Measurements from ENCODE around the gene ARHGAP27. TPM values are rescaled to one million over a fixed set of nuclear protein-coding genes. Genes with fewer than 3 reads are reported as not detected.

Gene ARHGAP27
- total RNA-seq, 1 donor from 2014 or later: 39.8 TPM

DNA sequence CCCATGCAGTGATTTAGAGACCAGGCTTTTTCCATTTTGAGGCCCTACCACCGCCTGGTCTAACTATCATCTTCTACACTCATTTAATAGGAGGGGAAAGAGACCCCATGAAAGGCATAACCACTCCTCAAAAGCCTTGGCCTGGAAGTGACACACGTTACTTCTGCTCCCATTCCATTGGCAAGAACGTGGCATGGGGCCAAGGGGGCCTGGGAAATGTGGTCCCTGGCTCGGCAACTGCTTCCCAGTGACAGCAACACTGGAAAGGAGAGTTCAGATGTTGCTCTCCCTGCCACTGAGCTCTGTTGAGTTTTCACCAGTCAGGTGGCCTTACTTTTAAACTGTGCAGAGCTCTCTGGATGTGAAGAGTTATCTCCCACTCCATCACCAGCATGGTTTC lies 70.7 kb downstream of the ARHGAP27 start:
- TF ChIP-seq, protein P1, sequence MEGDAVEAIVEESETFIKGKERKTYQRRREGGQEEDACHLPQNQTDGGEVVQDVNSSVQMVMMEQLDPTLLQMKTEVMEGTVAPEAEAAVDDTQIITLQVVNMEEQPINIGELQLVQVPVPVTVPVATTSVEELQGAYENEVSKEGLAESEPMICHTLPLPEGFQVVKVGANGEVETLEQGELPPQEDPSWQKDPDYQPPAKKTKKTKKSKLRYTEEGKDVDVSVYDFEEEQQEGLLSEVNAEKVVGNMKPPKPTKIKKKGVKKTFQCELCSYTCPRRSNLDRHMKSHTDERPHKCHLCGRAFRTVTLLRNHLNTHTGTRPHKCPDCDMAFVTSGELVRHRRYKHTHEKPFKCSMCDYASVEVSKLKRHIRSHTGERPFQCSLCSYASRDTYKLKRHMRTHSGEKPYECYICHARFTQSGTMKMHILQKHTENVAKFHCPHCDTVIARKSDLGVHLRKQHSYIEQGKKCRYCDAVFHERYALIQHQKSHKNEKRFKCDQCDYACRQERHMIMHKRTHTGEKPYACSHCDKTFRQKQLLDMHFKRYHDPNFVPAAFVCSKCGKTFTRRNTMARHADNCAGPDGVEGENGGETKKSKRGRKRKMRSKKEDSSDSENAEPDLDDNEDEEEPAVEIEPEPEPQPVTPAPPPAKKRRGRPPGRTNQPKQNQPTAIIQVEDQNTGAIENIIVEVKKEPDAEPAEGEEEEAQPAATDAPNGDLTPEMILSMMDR (conservative IDR thresholded peaks at IDR 0.05; ENCODE audit: low read depth, low read length): no peak
- DNase-seq (ENCODE audit: low read depth): no peak
- H3K4me3 ChIP-seq (ENCODE audit: low read depth, low read length): no peak overlapping the region

DNA sequence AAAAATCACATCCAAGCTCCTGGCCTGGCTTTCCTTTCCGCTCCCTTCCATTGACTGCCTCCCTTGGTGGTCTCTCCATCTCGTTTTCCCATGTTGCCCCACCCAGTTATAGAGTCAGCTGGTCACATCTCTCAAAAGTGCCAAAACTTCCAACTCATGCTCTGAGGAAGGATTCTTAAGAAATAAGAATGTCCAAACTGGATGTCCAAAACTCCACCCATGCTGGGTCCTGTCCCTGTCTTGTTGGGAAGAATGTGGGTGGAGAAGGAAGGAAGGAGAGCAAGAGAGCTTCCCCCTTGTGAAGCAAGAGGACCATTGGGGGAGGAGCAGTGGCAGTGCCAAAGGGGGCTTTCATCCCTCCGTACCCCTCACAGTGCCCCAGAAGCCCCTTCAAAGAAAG lies 71.2 kb downstream of the ARHGAP27 start:
- no peak overlapping the region for H3K4me3 ChIP-seq (ENCODE audit: low read depth, low read length)
- TF ChIP-seq, protein P1 (conservative IDR thresholded peaks at IDR 0.05; ENCODE audit: low read depth, low read length): no peak
- no peak for DNase-seq (ENCODE audit: low read depth)

DNA sequence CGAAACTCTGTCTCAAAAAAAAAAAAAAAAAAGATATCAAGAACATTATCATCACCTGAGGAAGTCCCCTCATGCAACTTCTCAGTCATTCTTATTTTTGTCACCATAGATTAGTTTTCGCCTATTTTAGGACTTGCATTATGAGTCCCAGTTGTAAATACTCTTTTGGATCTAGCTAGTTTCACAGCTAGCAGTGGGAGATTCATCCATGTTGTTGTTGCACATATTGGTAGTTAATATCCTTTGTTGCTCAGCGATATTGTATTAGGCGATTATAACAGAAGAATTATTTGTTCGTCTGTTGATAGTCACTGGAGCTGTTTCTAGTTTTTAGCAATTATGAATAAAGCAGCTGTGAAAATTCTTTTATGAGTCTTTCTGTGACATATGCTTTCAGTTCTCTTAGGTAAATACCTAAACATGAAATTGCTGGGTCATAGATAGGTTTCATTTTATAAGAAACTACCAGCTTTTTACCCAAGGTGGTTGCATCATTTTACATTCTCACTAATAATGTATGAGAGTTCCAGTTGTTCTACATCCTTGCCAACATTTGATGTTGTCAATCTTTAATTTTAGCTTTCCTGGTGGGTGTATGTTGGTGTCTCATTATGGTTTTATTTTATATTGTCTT lies 75.2 kb downstream of the ARHGAP27 start:
- H3K4me3 ChIP-seq (ENCODE audit: low read depth, low read length): no peak overlapping the region
- DNase-seq (ENCODE audit: low read depth): no peak
- TF ChIP-seq, protein P1 (conservative IDR thresholded peaks at IDR 0.05; ENCODE audit: low read depth, low read length): no peak

- H3K4me3 ChIP-seq (ENCODE audit: low read depth, low read length): no peak overlapping the region
- DNase-seq (ENCODE audit: low read depth): no peak
- TF ChIP-seq, protein P1 (conservative IDR thresholded peaks at IDR 0.05; ENCODE audit: low read depth, low read length): no peak
These were observed 77.6 kb downstream of the ARHGAP27 start for GRCh38 chr17:45355087-45355486.

DNA sequence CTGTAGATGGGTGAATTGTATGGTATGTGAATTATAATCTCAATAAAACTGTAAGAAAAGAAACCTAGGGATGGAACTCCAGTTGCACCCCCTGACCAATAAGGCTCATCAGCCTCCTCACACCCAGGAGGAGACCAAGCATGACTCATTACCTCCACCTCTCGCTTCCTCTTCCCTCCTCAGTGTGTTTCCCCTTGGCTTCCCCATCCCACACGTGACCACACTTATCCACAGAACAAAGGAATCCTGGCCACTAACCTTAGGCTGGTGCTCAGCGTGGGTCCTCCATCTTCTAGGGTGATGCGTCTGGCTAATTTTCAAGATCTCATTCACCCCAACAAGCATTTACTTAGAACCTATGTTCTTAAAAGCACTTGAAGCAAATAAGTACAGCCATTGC lies 79.6 kb downstream of the ARHGAP27 start:
- TF ChIP-seq, protein P1 (conservative IDR thresholded peaks at IDR 0.05; ENCODE audit: low read depth, low read length): no peak
- no peak overlapping the region for H3K4me3 ChIP-seq (ENCODE audit: low read depth, low read length)
- no peak for DNase-seq (ENCODE audit: low read depth)

- no peak for DNase-seq (ENCODE audit: low read depth)
- no peak overlapping the region for H3K4me3 ChIP-seq (ENCODE audit: low read depth, low read length)
- TF ChIP-seq, protein P1 (conservative IDR thresholded peaks at IDR 0.05; ENCODE audit: low read depth, low read length): no peak
These were observed 80.8 kb downstream of the ARHGAP27 start for GRCh38 chr17:45351831-45352230.

- TF ChIP-seq, protein P1 (conservative IDR thresholded peaks at IDR 0.05; ENCODE audit: low read depth, low read length): no peak
- DNase-seq (ENCODE audit: low read depth): no peak
These were observed 85.2 kb downstream of the ARHGAP27 start for GRCh38 chr17:45347444-45347843.

More at GRCh38 chr17:45347444-45347843, 85.2 kb downstream of the ARHGAP27 start:
- no peak overlapping the region for H3K4me3 ChIP-seq (ENCODE audit: low read depth, low read length)
